ENCODE data around the gene LAMA5. TPM values are rescaled to one million over a fixed set of nuclear protein-coding genes. Genes with fewer than 3 reads are reported as not detected.

Gene LAMA5
- polyA plus RNA-seq, 1 of the 3 experiments (the other 2 are of a cell fraction), result 27.2 TPM

DNA sequence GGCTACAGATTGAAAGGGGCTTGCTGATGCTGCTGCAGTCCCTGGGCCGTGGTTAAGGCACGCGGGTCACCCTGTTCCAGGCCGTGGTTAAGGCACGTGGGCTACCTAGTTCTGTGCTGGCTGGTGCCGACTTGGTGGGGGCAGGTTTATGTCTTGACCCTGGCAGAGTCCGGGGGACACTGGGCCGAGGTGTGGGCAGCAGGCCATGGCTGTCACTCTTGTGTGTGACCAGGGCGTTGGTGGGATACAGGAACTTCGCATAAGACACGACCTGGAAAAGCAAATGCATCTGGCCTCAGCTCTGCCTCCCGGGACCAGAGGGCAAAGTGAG, 26.2 kb upstream of the LAMA5 start (continued):
- no peak for TF ChIP-seq EZH2phosphoT487 (IDR thresholded peaks at IDR 0.05; ENCODE audit: borderline replicate concordance, low read depth)
- TF ChIP-seq, protein P1, sequence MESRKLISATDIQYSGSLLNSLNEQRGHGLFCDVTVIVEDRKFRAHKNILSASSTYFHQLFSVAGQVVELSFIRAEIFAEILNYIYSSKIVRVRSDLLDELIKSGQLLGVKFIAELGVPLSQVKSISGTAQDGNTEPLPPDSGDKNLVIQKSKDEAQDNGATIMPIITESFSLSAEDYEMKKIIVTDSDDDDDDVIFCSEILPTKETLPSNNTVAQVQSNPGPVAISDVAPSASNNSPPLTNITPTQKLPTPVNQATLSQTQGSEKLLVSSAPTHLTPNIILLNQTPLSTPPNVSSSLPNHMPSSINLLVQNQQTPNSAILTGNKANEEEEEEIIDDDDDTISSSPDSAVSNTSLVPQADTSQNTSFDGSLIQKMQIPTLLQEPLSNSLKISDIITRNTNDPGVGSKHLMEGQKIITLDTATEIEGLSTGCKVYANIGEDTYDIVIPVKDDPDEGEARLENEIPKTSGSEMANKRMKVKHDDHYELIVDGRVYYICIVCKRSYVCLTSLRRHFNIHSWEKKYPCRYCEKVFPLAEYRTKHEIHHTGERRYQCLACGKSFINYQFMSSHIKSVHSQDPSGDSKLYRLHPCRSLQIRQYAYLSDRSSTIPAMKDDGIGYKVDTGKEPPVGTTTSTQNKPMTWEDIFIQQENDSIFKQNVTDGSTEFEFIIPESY (IDR thresholded peaks at IDR 0.05; ENCODE audit: borderline replicate concordance, low read depth), result no peak
- TF ChIP-seq JUND (IDR thresholded peaks at IDR 0.05), result no peak

DNA sequence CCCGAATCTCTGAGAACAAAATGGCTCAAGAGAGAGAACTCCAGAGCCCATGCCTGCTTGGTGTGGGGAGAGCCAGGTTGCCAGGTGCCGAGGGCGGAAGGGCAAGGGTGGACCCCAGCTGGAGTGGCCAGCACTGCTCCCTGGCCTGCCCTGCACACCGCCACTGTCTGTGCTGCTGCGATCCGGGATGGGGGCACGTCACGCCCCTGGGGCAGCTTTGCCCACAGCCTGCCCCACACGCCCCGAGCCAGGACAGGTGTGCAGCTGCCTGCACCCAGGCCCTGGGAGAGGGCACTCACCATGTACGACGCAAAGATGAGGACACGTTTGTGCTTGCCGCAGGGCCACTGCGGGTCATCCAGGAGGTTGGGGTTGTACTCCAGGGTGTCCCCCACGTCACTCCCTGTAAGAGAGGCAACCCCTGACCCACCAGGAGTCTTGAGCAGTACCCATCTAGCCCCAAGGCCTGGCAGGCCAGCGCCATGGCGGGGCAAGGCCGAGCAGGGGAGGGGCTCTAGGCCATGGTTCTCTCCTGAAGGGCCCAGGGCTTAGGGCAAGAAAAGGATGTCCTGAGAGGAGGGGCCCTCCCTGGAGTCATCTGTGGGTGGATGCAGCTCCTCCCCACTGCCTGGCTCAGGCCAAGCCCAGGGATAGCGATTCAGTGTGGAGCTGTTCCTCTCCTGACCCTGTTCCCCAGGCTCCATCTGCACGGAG, 25.7 kb upstream of the LAMA5 start:
- Histone ChIP-seq H4K20me1 (ENCODE audit: insufficient read depth) (peaks cover 19% of the 10 kb centered on the region), H3K9ac (no peak overlapping the region), H3K4me2 (no peak overlapping the region), H3K27me3 (ENCODE audit: insufficient read depth) (no peaks in the 10 kb centered on the region), H3F3A (replicated peaks; ENCODE audit: insufficient read depth) (peaks cover 17% of the 10 kb centered on the region), H3K9me3 (no peaks in the 10 kb centered on the region), H3K9me2 (no peaks in the 10 kb centered on the region), H3K36me3 (replicated peaks in 1 of 2; ENCODE audit: control insufficient read depth in 1 of 2, insufficient read depth in 2 of 2, low read length in 1 of 2) (peaks cover 15 to 36% of the 10 kb centered on the region in 2 experiments), H2AFZ (ENCODE audit: low read depth) (no peak overlapping the region), H3K4me1 (ENCODE audit: control insufficient read depth in 1 of 2, insufficient read depth in 2 of 2, low read depth in 1 of 2, low read length in 1 of 2) (peaks cover 0 to 18% of the 10 kb centered on the region in 2 experiments; a peak in 2 of 4 replicates), H3K27ac (ENCODE audit: low read depth in 2 of 2, low read length in 1 of 2) (no peak overlapping the region; a peak in 1 of 4 replicates), H3K79me2 (ENCODE audit: insufficient read depth) (peaks cover 18% of the 10 kb centered on the region), H3K4me3 (ENCODE audit: low read depth in 2 of 2, low read length in 1 of 2) (no peak overlapping the region)
- ChIA-PET POLR2A (no interaction called here), CTCF (interaction anchor here (1.0 to 2.0 kb wide), 4 partner anchors 10 to 90 kb away, joined by 3 to 7 read pairs (median 5); partner anchors contain the start of gene ADRM1)
- 93% methylated on average over 5 of the region's 21 CpGs for WGBS (ENCODE audit: low lambda C conversion rate)
- TF ChIP-seq FOXJ3 (CRISPR knock-in tag; IDR thresholded peaks at IDR 0.05), result no peak
- TF ChIP-seq, protein P2, sequence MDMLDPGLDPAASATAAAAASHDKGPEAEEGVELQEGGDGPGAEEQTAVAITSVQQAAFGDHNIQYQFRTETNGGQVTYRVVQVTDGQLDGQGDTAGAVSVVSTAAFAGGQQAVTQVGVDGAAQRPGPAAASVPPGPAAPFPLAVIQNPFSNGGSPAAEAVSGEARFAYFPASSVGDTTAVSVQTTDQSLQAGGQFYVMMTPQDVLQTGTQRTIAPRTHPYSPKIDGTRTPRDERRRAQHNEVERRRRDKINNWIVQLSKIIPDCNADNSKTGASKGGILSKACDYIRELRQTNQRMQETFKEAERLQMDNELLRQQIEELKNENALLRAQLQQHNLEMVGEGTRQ (IDR thresholded peaks at IDR 0.05; ENCODE audit: borderline replicate concordance, low read depth, low read length), result no peak
- no peak for DNase-seq

DNA sequence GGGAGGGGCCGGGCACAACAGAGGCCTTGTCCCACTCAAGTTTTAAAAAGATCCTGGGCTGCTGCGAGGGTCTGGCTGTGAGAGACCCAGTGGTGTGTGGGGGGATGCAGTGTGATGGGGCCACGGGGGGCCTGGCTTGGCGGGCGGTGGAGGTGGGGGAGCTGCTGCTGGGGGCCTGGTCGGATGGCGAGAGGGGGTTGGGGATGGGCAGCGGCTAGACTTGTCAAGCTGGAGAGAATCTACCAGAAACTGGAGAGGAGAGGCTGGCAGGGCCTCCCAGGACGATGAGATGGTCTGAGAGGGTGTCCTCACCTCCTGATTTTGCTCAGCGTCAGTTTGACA, 24.9 kb upstream of the LAMA5 start:
- ChIA-PET POLR2A (interaction anchor here (2.0 kb wide), 1 partner anchor 18 kb away, joined by 5 read pairs; no protein-coding TSS in a partner anchor), CTCF (interaction anchor here (1.2 to 1.9 kb wide), 3 partner anchors 9 to 89 kb away, joined by 3 to 7 read pairs (median 6); partner anchors contain the start of gene ADRM1)
- H3K4me3 ChIP-seq (ENCODE audit: low read depth in 2 of 2, low read length in 1 of 2), result no peak overlapping the region

More for the DNA sequence above, 24.9 kb upstream of the LAMA5 start:
- Histone ChIP-seq H3K9ac (no peak overlapping the region), H3K4me1 (ENCODE audit: control insufficient read depth in 1 of 2, insufficient read depth in 2 of 2, low read depth in 1 of 2, low read length in 1 of 2) (peaks cover 0 to 19% of the 10 kb centered on the region in 2 experiments; a peak in 2 of 4 replicates), H3K79me2 (ENCODE audit: insufficient read depth) (peaks cover 25% of the 10 kb centered on the region), H2AFZ (ENCODE audit: low read depth) (no peak overlapping the region), H3K36me3 (replicated peaks in 1 of 2; ENCODE audit: control insufficient read depth in 1 of 2, insufficient read depth in 2 of 2, low read length in 1 of 2) (peaks cover 15 to 38% of the 10 kb centered on the region in 2 experiments), H3K4me2 (no peak overlapping the region), H3F3A (replicated peaks; ENCODE audit: insufficient read depth) (peaks cover 17% of the 10 kb centered on the region), H3K27me3 (ENCODE audit: insufficient read depth) (no peaks in the 10 kb centered on the region), H3K9me2 (no peaks in the 10 kb centered on the region), H4K20me1 (ENCODE audit: insufficient read depth) (peaks cover 22% of the 10 kb centered on the region), H3K9me3 (no peaks in the 10 kb centered on the region), H3K27ac (ENCODE audit: low read depth in 2 of 2, low read length in 1 of 2) (no peak overlapping the region)
- 95% methylated on average over 9 of the region's 10 CpGs for WGBS (ENCODE audit: low lambda C conversion rate)
- TF ChIP-seq POLR2AphosphoS5 (IDR thresholded peaks at IDR 0.05; ENCODE audit: low read depth, low read length), result no peak
- DNase-seq, result no peak
